MCF 10A (cell line): ENCODE results near the gene GNAO1. TPM values are rescaled to one million over a fixed set of nuclear protein-coding genes. Genes with fewer than 3 reads are reported as not detected.

Experiments
- BruUV-seq: library from RNA; stranded (reverse); fragments of 400-500 nt; replicated peaks from 2 replicates; lab custom pipeline; 2021; lab: Mats Ljungman, UMichigan
- CTCF ChIA-PET: fragments of 300-600 bp; sonication (Branson Sonifier 250); formaldehyde crosslinking; extraction: SDS; loops from one replicate; lab custom pipeline; 2021; ENCODE audit warnings: antibody characterized with exemption, inconsistent platforms; lab: Yijun Ruan, JAX
- POLR2A ChIA-PET: fragments of 300-600, 350-650 bp; sonication (Branson Sonifier 250); formaldehyde crosslinking; extraction: SDS; loops from one replicate; lab custom pipeline; 2020; ENCODE audit warnings: antibody characterized with exemption, inconsistent platforms; lab: Yijun Ruan, JAX
- DNase-seq: peaks from one replicate; pipeline ENCODE4 v3.0.0-alpha.2; 2018; ENCODE audit not compliant: unreplicated experiment
- H3K27ac Mint-ChIP-seq: one replicate; pipeline ENCODE4 v1.8.0; 2022; ENCODE audit warnings: mild to moderate bottlenecking, low read depth, mixed read lengths; ENCODE audit not compliant: unreplicated experiment
- H3K27me3 Mint-ChIP-seq: one replicate; pipeline ENCODE4 v1.8.0; 2022; ENCODE audit warnings: mixed read lengths; ENCODE audit not compliant: insufficient read depth, unreplicated experiment
- H3K36me3 Mint-ChIP-seq: one replicate; pipeline ENCODE4 v1.8.0; 2022; ENCODE audit warnings: mild to moderate bottlenecking, moderate library complexity, mixed read lengths; ENCODE audit not compliant: insufficient read depth, unreplicated experiment
- H3K4me1 Mint-ChIP-seq: one replicate; pipeline ENCODE4 v1.8.0; 2022; ENCODE audit warnings: mixed read lengths; ENCODE audit not compliant: insufficient read depth, unreplicated experiment
- H3K4me3 Mint-ChIP-seq: one replicate; pipeline ENCODE4 v1.8.0; 2022; ENCODE audit warnings: mild to moderate bottlenecking, moderate library complexity, mixed read lengths; ENCODE audit not compliant: unreplicated experiment
- H3K9me3 Mint-ChIP-seq: one replicate; pipeline ENCODE4 v1.8.0; 2022; ENCODE audit warnings: mixed read lengths; ENCODE audit not compliant: unreplicated experiment
- intact Hi-C: fragments of 100-400 bp; cut with micrococcal nuclease; formaldehyde crosslinking; loops from 2 replicates; pipeline ENCODE4 v1.14.1; 2022
- total RNA-seq: library from RNA; stranded (reverse); gene quantifications from 2 replicates; pipeline ENCODE4 v1.2.3, GENCODE V29; 2022
- TF ChIP-seq, protein P1 (sequence below): fragments of 200-600 bp; IDR thresholded peaks from one replicate; pipeline ENCODE4 v1.8.0; 2022; ENCODE audit warnings: antibody characterized with exemption, mild to moderate bottlenecking; ENCODE audit not compliant: unreplicated experiment

Gene GNAO1
- total RNA-seq, 1 experiment from 2014 or later: 0.44 TPM

DNA sequence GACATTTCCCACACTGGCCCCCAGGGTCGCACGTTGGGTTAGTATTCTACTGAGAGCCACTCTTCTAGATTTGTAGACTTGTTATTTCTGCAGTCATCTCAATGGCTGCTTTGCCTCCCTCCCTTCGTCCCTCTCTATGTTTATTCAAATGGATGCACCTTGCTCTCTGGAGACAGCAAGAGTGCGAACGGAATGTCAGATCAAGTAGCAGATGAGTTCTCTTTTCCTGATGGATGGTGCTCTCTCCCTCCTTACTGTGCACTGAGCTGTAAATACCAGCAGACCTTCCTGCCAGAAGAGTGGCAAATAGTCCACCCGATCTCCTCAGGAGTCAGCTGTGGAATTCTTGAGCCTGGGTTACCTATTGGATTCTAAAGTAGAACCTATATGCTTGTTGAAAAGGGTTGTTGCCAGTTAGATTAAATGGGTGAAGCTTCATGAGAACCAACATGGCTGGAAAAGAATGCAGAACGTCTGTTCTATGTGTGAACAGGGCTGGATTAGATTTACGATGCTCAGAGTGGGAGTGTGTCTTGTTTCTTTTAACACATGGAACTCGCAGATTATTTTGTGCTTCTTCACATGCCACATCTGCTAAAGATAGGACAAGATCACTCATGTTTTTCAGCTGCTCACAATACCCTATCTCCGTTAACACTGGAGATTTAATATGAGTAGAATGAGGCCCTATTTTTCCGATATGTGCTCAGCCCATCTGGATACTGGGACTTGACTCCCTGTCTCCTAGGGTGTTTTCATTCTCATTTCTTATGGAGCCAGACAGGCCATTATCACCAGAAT is 6.1 kb downstream of the GNAO1 start:
- H3K27ac Mint-ChIP-seq: no peak overlapping the region
- peaks cover 49% of the 10 kb centered on the region for H3K27me3 Mint-ChIP-seq
- no peaks in the 10 kb centered on the region for H3K4me1 Mint-ChIP-seq
- no peak for DNase-seq
- no peaks in the 10 kb centered on the region for H3K36me3 Mint-ChIP-seq
- no TSS peak for BruUV-seq
- TF ChIP-seq, protein P1, sequence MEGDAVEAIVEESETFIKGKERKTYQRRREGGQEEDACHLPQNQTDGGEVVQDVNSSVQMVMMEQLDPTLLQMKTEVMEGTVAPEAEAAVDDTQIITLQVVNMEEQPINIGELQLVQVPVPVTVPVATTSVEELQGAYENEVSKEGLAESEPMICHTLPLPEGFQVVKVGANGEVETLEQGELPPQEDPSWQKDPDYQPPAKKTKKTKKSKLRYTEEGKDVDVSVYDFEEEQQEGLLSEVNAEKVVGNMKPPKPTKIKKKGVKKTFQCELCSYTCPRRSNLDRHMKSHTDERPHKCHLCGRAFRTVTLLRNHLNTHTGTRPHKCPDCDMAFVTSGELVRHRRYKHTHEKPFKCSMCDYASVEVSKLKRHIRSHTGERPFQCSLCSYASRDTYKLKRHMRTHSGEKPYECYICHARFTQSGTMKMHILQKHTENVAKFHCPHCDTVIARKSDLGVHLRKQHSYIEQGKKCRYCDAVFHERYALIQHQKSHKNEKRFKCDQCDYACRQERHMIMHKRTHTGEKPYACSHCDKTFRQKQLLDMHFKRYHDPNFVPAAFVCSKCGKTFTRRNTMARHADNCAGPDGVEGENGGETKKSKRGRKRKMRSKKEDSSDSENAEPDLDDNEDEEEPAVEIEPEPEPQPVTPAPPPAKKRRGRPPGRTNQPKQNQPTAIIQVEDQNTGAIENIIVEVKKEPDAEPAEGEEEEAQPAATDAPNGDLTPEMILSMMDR: no peak
- intact Hi-C loops: no loop called here
- no peaks in the 10 kb centered on the region for H3K9me3 Mint-ChIP-seq
- CTCF ChIA-PET: interaction anchor here (0.6 to 1.1 kb wide), 3 partner anchors 39 to 155 kb away, joined by 4 read pairs; no protein-coding TSS in a partner anchor
- no peak overlapping the region for H3K4me3 Mint-ChIP-seq
- POLR2A ChIA-PET: no interaction called here

DNA sequence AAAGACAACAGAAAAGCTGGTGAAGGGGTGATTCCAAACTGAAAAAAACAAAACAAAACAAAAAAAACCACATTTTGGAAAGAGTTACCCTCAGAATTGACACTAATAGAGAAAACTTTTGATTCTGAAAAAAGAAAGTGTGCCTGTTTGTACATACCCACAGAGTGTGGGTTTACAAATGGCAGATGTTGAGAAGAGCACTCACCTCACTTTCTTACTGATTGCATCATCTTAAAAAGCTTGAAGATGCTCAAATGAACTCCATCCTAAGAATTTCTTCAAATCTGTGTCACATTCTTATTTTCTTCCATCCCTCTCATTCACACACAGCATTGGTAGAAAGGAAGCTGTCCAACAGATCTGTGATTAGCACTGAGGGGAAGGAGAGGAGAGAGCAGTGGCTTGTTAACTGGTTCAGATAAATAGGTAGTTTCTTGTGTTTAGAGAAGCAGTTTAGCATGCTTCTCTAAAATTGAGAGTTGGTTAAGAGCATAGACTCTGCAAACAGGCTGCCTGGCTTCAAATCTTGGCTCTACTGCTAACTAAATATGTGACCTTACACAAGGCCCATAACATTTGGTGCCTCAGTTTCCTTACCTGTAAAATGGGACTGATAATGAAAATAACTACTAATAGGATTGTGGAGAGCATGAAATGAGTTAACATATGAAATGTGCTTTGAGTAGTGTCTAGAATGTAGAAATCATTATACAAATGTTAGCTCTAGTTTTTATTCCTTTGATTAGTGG is 6.9 kb downstream of the GNAO1 start:
- H3K9me3 Mint-ChIP-seq: no peaks in the 10 kb centered on the region
- TF ChIP-seq, protein P1: no peak
- H3K27me3 Mint-ChIP-seq: peaks cover 41% of the 10 kb centered on the region
- POLR2A ChIA-PET: interaction anchor here (0.6 kb wide), 1 partner anchor 10 kb away, joined by 3 read pairs; no protein-coding TSS in a partner anchor
- CTCF ChIA-PET: interaction anchor here (0.6 kb wide), 1 partner anchor 38 kb away, joined by 4 read pairs; no protein-coding TSS in a partner anchor
- no peak overlapping the region for H3K27ac Mint-ChIP-seq
- no peak for DNase-seq
- no peak overlapping the region for H3K4me3 Mint-ChIP-seq
- intact Hi-C loops: no loop called here
- H3K4me1 Mint-ChIP-seq: no peaks in the 10 kb centered on the region
- no TSS peak for BruUV-seq
- H3K36me3 Mint-ChIP-seq: no peaks in the 10 kb centered on the region

DNA sequence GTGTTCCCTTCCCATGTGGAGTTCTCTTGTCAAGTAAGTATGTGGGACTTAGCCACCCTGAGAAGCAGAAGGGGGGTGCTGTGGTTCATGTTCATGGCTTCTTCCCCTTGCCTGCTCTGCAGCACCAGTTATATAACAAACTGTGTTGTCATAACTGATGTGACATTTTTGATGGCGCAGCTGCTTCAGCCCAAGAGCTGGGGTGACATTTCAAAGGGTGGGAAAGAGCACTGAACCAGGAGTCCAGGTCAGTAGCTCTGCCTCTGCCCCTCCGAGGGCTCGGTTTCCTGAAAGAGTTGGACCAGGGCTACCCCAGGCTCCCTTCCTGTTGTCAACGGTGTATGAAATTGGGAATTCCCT is 7.4 kb downstream of the GNAO1 start:
- H3K36me3 Mint-ChIP-seq: no peaks in the 10 kb centered on the region
- no peak overlapping the region for H3K4me3 Mint-ChIP-seq

More for the DNA sequence above, 7.4 kb downstream of the GNAO1 start:
- POLR2A ChIA-PET: interaction anchor here (0.6 kb wide), 1 partner anchor 10 kb away, joined by 3 read pairs; no protein-coding TSS in a partner anchor
- H3K27me3 Mint-ChIP-seq: peaks cover 35% of the 10 kb centered on the region
- no peak overlapping the region for H3K27ac Mint-ChIP-seq
- DNase-seq: no peak
- TF ChIP-seq, protein P1: no peak
- BruUV-seq: no TSS peak
- intact Hi-C loops: no loop called here
- H3K9me3 Mint-ChIP-seq: no peaks in the 10 kb centered on the region
- CTCF ChIA-PET: interaction anchor here (0.6 kb wide), 1 partner anchor 48 kb away, joined by 3 read pairs; no protein-coding TSS in a partner anchor
- no peaks in the 10 kb centered on the region for H3K4me1 Mint-ChIP-seq
